GM19372 (cell line): ENCODE results near the gene PER2.
"Not testable (repeated sequence)": the region's sequence is repeated elsewhere in the genome, so short reads cannot be mapped to it uniquely, and the experiment has no call there.

Experiments
- ATAC-seq: cut with Tn5 transposase; IDR thresholded peaks from one replicate; pipeline ENCODE4 v1.9.1; 2021; ENCODE audit warnings: mild to moderate bottlenecking, low read depth, moderate library complexity; ENCODE audit not compliant: unreplicated experiment

PER2 gene

DNA sequence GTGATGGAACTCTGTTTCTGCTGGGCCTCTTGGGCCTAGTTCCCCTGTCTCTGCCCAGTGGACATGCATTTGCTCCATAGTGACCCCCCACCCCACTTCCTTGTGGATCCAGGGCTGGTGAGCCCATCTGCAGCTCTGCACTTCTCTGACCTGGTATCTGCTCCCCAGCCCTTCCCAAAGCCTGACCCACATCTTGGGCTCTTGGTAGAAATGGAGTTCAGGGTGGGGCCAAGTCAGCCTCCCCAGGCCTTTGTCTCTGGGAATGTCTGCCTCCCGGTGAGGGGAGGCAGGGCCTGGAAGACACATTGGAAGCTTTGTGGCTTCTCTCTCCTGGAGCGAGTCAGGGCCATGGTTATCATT lies 25.6 kb upstream of the PER2 start:
- ATAC-seq, result no peak

- no peak for ATAC-seq
Measured at GRCh38 chr2:238313289-238313990, 25.0 kb upstream of the PER2 start.

- ATAC-seq, result not testable (repeated sequence)
Measured at GRCh38 chr2:238310721-238311120, 22.3 kb upstream of the PER2 start.

GRCh38 chr2:238308177-238308576 lies 19.8 kb upstream of the PER2 start:
- ATAC-seq, result no peak

DNA sequence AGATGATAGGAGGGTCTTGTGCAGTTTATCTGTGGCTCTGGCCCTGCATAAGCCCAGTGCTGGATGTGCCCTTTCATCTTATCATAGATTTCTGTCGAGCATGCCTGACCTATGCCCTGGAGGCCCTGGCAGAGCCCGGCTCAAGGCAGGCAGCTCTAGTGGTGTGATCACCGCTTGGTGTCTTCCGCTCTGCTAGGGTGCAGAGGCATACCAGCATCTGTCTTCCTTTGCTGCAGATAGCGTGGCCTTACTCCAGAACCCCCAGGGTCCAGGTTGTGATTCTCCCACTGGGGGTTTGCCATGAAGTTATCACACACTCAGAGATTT lies 18.2 kb upstream of the PER2 start:
- no peak for ATAC-seq

DNA sequence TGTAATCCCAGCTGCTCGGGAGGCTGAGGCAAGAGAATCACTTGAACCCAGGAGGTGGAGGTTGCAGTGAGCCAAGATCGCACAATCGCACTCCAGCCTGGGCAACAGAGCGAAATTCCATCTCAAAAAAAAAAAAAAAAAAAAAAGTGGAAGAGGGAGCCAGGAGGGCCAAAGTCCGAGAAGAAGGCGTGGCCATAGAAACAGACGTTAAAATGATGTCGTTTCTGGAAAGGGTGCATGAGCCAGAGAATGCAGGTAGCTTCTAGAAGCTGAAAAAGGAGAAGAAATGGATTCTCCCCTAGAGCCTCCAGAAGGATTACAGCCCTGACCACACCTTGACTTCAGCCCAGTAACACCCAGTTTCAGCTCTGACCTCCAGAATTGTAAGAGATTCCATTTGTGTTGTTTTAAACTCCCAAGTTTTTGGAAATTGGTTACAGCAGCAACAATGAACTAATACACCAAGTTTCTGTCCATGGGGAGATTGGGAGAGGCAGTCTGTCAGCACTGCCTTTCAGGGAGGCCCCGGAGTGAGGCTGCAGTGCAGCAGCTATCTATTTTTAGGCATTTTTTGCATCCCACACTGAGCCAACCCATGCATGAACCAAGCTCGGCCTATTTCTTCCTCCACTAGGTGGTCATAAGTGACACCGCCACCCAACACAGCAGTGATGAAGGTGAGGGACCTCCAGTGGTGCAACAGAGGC lies 17.7 kb upstream of the PER2 start:
- no peak for ATAC-seq

DNA sequence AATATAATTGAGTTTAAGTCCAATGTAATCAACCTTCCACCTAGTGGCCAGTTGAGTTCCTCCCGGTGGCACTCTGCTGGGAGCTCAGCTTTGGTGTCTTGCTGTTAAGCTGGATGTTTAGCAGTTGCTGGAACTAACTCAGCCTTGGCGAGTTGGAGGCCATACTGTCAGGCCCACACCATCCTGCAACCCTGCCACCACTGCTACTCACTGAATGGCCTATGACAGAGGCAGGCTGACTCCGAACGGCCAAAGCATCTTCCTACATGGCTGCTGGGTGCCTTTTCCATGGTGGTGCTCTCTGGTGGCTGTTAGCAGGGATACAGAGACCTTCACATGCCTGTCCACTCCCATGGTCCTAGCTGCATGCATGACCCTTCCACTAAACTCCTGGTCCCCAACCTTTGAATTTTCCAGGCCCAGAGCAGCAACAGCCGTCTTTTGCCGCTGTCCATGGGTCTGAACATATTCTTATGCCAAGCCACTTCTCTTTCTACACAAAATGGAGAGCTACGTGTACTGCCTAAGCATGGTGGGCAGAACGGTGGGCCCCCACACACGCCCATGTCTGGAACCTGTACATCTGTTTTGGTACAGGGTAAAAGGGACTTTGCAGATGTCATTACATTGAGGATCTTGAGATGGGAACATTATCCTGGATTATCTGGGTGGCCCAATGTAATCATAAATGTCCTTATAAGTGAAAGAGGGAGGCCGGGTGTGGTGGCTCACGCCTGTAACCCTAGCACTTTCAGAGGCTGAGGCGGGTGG lies 16.9 kb upstream of the PER2 start:
- ATAC-seq, result no peak

- no peak for ATAC-seq
Measured at GRCh38 chr2:238304116-238304515, 15.7 kb upstream of the PER2 start.

- ATAC-seq, result no peak
Measured at GRCh38 chr2:238302751-238303150, 14.3 kb upstream of the PER2 start.

DNA sequence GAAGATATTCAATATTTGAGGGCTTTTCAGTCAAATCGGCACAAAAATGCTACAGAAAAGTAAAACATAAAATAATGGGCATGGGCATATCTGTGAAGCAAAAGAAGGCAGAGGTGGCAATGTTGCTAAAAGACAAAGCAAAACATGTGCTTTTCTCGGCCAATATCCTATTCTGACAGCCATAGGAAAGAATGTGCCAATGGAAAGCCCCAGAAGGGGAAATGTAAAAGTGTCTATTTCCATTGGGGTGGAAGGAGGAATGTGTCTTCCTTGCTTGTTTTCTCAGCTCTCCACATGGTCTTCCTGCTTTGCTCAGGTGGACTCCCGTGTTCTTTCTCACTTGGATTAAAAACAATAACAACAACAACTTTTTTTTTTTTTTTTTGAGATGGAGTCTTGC lies 13.7 kb upstream of the PER2 start:
- no peak for ATAC-seq

DNA sequence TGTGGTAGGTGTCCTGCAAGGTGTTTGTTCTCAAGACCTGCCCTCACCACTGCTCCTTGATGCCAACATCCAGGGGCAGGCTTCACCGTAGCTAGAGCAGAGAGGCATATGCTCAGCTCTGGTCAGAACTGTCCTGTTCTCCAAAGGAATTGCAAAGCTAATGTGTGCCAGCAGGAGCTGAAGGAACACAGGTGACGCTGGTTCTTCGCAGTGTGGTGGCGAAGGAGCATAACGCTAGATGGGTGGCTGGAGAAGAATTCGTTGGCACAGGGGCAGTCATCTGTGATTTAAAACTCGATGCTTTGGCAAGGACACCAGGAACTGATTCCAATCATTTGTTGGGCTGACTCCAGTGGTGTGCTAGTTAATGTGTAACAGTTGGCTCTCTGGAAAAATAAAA lies 11.4 kb upstream of the PER2 start:
- no peak for ATAC-seq

DNA sequence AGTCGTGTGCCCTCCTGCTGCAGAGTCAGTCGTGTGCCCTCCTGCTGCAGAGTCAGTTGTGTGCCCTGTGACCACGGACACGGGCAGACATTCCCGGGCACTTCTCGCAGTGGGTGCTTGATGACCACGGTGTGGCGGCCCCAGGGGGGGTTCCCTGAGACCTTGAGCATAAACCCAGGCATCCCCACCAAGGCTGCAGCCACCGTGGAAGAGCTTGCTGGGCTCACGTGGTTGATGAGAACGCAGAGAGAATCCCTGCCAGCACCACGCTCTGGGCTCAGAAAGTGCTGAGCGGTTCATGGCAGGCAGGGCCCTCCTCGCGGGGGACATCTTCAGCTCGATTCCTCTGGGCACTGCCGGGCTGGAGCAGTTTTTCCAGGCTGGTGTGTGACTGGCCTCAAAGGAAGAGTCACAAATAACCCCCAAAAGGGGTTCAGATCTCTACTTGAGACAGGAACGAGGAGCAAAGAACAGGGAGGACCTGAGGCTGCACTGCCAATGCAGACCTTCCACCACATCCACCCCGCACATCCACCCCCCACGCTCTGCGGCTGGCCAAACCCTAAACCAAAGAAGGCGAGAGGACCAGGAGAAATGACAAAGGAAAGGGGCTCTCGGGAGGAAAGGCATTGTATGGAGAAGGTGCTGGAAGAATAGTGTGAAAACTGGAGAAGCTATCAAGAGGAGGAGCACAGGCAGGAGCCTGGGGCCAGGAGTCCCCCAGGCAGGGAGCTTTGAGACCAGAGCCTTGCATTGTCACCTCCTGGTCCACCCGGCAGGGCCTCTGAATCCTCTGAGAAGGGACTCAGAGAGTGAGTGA lies 8.4 kb upstream of the PER2 start:
- ATAC-seq, result no peak

GRCh38 chr2:238295144-238296112 lies 7.0 kb upstream of the PER2 start:
- no peak for ATAC-seq

- ATAC-seq, result no peak
Measured at GRCh38 chr2:238294393-238295143, 6.2 kb upstream of the PER2 start.

- ATAC-seq, result no peak
Measured at GRCh38 chr2:238294046-238294392, 5.6 kb upstream of the PER2 start.

GRCh38 chr2:238291550-238292281 lies 3.3 kb upstream of the PER2 start:
- no peak for ATAC-seq

DNA sequence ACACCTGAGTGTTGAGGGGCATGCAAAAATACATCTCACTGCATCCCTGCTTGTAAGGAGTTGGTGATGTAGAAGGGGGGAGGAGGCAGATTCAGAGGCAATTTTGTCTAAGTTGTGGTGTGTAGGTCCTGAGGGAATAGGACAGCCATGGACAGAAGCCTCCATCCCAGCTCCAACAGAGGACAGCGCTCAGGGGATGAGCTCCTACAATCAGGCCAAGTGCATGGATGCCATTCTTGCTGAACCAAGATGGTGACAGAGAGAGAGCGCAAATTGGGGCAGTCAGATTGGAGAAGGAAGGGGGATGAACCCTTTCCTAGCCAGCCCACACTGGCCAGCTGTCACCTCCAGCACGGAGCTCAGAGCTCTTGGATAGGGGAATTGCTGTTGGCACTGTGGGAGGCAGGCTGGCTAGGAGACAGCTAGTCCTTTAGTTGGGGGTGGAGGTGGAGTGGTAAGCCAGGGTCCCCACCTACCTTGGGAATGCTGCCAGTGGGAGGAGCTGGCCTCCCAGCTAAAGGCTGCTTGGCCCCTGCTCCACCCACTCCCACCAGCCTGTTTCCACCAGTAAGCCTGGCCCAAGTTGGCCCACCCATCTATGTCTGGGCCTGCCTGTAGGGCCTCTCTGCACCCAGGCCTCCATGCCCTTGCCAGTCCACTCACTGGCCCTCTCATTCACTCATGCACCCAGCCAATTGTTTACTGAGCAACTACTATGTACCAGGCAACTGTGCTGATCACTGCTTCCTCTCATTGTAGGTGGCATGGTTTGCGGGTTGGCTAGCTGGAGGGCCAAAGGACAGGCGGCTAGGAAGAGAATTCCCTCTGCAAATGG lies 2.5 kb upstream of the PER2 start:
- ATAC-seq, result no peak

DNA sequence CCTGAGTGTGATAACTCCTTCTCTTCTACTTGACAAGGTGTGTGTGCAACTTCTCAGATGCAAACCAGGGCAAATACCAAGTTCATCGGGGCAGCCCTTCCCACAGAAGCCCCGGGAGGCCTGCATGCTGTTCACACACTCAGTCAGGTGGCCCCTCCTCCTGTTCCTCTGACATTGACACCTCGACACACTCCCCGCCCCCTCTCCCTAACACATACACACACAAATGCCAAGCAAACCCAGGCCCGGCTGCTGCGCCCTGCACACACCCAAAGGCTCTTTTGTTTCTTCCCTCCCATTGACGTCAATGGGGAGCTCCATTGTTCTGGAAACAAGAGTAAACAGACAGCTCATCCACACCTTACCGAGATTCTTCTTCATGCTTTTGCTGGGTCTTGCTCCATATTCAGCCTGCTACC lies 1.7 kb upstream of the PER2 start:
- ATAC-seq, result no peak
